Epidermal melanocyte (primary cell): ENCODE data around the gene TRPM3.

Experiments
- DNase-seq: peaks from one replicate; pipeline ENCODE4 v3.0.0; 2011; ENCODE audit warnings: low spot score; ENCODE audit not compliant: insufficient read length

The TRPM3 gene

GRCh38 chr9:70829591-70830265 is 291.7 kb downstream of the TRPM3 start:
- no peak for DNase-seq

GRCh38 chr9:70826562-70826961 is 294.9 kb downstream of the TRPM3 start:
- no peak for DNase-seq

- no peak for DNase-seq
Measured at GRCh38 chr9:70823284-70823683, 298.1 kb downstream of the TRPM3 start.

- DNase-seq: no peak
Measured at GRCh38 chr9:70817311-70817710, 304.1 kb downstream of the TRPM3 start.

GRCh38 chr9:70816891-70817290 is 304.5 kb downstream of the TRPM3 start:
- no peak for DNase-seq

- DNase-seq: no peak
Measured at GRCh38 chr9:70816316-70816715, 305.1 kb downstream of the TRPM3 start.

GRCh38 chr9:70814597-70814996 is 306.8 kb downstream of the TRPM3 start:
- DNase-seq: no peak

- DNase-seq: no peak
Measured at GRCh38 chr9:70813141-70813540, 308.3 kb downstream of the TRPM3 start.

- DNase-seq: no peak
Measured at GRCh38 chr9:70811638-70812037, 309.8 kb downstream of the TRPM3 start.

GRCh38 chr9:70806875-70807274 is 314.5 kb downstream of the TRPM3 start:
- no peak for DNase-seq

- DNase-seq: no peak
Measured at GRCh38 chr9:70805949-70806348, 315.5 kb downstream of the TRPM3 start.

- no peak for DNase-seq
Measured at GRCh38 chr9:70802758-70803436, 318.5 kb downstream of the TRPM3 start.

- DNase-seq: no peak
Measured at GRCh38 chr9:70802206-70802605, 319.2 kb downstream of the TRPM3 start.

- DNase-seq: no peak
Measured at GRCh38 chr9:70801181-70801829, 320.1 kb downstream of the TRPM3 start.

GRCh38 chr9:70798018-70798417 is 323.4 kb downstream of the TRPM3 start:
- DNase-seq: no peak

GRCh38 chr9:70795841-70796240 is 325.6 kb downstream of the TRPM3 start:
- no peak for DNase-seq

- DNase-seq: no peak
Measured at GRCh38 chr9:70792796-70793195, 328.6 kb downstream of the TRPM3 start.

GRCh38 chr9:70791936-70792335 is 329.5 kb downstream of the TRPM3 start:
- no peak for DNase-seq

- DNase-seq: no peak
Measured at GRCh38 chr9:70789086-70789485, 332.3 kb downstream of the TRPM3 start.

GRCh38 chr9:70784456-70784855 is 337.0 kb downstream of the TRPM3 start:
- DNase-seq: no peak

GRCh38 chr9:70778568-70778967 is 342.9 kb downstream of the TRPM3 start:
- DNase-seq: no peak

- DNase-seq: no peak
Measured at GRCh38 chr9:70773579-70773978, 347.8 kb downstream of the TRPM3 start.

- DNase-seq: no peak
Measured at GRCh38 chr9:70772601-70773000, 348.8 kb downstream of the TRPM3 start.
